ENCODE data around the gene RBM12.

RBM12 gene

DNA sequence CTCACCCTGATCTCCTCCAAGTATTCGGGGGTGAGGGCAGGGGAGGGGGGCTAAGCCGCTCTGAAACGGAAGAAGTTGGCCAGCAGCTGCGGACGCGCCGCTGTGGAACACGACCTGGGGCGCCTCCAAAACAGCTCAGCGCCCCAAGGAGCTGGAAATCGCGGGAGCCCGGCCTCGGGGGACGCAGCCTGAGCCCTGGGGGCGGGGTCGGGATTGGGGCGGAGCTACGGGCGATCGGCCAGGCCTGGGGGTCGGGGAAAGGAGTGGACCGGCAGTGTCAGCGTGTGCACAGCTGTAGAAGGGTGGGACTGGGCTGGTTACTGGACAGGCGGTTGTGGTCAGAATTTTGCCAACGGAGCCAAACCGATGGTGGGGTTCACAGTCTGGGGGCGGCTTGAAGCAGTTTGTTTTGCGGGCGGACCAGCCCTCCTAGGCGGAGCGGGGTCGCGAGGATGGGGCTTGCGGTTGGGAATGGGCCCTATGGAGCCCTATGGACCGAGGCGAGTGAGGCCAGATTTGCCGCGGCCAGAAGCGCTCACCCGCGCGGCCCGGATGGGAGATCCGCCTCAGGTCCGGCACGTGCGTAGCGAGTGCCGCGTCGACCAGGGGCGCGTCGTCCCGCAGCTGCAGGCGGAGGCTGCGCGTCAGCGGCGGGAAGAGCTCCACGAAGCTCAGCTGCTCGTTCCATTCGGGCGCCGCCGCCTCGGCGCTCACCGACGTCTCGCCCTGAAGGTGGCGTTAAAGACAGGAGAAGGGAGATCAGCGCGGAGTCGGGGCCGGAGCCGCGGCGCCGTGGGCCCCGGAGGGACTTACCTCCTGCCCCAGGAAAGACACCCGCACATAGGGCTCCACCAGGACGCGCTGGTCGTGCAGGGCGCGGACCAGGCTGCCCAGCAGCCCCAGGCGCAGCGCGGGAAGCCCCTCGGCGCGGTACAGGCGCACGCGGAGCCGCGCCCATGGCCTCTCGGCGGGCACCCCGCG, 63.4 kb downstream of the RBM12 start:
- peak; percentile 59 to 69 for DNase-seq (ENCODE audit: low read depth in 1 of 2, low spot score in 1 of 2)

- DNase-seq (ENCODE audit: low read depth in 1 of 2, low spot score in 1 of 2): no peak
Measured at GRCh38 chr20:35600176-35600992, 64.3 kb downstream of the RBM12 start.

DNA sequence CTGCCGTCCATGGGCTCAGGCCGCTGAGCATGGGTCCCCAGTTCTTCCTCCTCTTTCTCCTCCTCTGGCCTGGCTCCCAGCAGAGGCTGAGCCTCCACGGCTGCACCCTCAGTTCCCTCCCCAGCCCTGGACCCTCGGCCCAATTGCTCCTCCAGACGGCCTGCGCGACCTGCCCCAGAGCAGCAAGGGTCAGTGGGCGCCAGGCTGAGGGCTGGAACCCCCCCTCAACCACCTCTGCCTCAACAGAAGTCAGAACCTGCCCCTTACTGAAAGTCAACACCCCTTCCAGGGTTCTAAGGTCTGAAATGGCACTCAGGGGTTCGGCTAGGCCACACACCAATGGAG, 65.0 kb downstream of the RBM12 start:
- DNase-seq (ENCODE audit: low read depth in 1 of 2, low spot score in 1 of 2): no peak

Measured in activated T-helper 1 cell treated with anti-CD3 and anti-CD28 coated beads, Interleukin-2, amount 50 U/mL, for 16 hours (primary cell).